GM03348 (cell line): ENCODE data around the gene SH3TC1.
A peak's percentile ranks its signal among the peaks of the same experiment; 100 is the strongest.

ENCODE experiments used
- DNase-seq: peaks from one replicate; pipeline ENCODE4 v3.0.0; 2012; ENCODE audit warnings: low spot score

The SH3TC1 gene

DNA sequence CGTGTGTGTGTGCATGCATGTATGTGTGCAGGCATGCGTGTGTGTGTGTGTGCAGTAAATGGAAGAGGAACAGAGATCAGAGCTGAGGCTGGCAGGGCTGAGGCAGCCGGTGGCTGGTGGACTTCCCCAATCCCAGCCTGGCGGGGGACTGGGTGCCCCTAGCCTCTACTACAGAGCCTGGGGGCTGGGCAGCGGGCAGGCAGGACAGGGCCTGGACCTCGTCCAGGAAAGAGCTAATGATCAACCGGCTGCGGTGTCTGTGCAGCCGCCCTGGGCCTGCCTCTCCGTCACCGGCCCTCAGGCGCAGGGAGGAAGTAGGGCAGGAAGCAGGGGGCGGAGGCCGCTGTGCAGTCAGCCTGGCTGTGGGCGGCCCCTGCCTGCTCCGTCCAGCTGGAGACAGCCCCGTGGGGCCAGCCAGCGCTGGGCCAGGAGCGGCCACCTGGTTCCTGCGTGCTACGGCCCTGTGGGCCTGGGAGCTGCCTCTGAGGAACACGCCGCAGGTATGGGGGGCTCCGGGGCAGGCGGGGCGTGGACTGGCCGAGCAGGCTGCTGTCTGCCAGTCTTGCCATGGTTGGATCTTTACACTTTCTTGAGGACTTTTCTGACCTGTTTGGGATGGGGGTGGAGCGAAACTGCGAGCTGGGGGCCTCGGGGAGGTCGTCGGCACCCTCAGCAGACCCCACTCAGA is at the start of gene SH3TC1:
TSS of gene SH3TC1 (plus strand) at position 385 of the 688 bp plus-strand sequence. CDS start 5,905 bp downstream, outside the sequence.
- peak; percentile 94 for DNase-seq

DNA sequence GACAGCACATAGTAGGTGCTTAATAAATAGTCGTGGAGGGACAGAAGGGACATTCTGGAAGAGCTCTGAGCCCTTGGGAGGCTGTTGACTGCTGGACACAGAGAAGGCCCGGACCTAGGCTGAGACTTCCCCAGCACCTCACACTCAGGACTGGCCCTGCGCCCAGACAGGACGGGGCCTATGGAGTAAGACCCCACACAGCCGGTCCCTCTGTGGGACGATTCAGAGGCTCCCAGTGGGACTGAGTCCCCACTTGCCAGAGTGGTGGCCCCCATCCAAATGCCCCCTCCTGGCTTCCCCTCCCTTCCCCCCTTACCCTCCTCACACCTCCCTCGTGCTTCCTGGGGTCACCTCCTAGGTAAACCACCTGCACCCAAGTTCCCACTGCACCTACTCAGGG is 49.4 kb upstream of the SH3TC1 start:
- DNase-seq, result no peak

DNA sequence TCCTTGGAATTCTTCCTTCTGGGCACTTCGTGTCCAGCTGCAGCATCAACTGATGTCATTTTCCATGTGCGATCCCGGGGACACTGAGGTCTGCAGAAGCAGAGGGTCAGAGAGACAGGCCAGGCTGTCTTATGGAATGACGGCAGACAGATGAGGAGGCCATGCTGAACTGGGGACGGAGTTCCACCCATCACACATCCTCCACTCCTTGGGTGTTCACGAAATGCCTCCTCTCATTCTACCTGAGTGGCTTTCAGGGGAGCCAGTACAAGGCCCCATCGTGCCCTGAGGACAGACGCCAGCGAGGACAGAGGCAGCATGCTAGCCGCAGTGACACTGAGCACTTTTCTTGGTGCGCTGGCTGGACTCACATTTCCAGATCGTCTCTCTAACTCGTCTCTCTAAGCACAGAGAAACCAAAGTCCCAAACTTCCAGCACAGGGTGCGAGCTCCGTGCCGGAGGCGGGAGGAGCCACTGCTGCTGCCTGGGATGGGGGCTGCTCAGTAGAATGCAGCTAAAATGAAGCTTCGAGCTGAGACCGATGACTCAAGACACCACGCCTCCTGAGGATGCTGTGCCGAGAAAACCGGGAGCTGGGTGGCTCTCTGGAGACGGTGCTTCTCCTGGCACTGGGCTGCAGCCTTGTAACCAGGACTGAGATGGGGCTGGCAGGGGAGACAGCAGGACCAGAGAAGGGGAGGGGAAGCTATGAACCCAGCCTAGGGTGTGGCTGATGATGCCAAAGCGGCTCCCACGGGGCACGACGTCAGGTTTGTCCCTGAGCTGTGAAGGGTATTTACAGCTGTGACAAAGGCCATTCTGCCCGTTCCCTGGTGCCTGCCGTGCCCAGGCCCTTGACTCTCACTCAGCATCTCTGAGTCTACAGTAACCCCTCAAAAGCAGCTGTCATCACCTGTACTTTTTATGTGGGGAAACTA is 48.7 kb upstream of the SH3TC1 start:
- DNase-seq, result no peak

DNA sequence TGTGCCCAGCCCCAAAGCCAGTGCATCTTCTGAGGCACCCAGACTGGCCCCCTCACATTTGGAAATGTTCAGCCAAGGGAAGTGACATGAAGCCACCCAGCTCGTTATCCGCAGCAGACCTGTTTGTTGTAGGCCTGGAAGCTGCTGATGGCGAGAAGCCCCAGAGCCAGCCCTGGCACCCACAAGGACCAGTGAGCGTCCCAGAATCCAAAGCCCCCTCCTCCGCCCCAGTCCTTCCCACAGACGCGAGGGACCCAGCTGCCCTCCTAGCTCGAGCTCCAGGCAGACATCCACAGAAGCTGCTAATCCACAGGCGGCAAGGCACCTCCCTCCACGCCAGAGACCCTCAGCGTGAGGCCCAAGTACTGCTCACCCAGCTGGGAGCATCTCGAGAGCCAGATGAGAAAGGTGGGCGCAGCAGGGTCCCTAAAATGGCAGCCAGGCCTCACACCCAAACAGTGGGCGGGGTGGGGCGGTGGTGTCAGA is 47.9 kb upstream of the SH3TC1 start:
- DNase-seq, result no peak

DNA sequence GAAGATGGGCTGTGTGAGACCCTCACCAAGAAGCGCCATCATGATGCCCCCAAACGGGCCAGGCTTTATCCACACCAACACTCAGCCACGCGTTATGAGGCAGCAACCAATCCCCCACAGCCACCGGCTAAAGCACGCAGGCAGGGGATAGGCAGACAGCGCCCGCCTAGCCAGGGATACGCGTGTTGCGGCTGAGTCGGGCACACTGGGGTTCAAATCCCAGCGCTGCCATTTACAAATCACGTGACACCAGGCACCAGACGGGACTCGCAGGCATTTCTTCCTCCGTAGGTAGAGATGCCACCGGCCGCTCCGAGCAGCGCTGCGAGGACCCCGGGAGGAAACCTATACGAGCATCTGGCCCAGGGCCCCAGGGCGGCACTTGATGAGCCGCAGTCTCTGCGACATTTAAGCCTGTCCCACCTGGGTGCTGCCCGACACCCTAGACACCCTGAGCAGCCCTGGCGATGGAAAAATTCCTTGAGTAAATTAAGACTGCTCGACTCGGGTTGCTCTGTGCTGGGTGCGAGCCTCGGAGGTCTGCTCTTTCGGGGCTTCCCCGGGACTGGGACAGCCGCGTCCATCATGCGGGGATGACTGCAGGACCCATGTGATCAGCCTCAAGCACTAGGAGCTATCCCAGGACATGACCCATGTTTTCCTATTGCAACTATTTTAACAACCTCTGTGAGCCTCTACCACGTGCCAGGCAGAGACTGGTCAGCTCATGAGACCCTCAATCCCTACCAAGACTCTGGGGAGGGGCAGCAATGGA is 46.8 kb upstream of the SH3TC1 start:
- no peak for DNase-seq

DNA sequence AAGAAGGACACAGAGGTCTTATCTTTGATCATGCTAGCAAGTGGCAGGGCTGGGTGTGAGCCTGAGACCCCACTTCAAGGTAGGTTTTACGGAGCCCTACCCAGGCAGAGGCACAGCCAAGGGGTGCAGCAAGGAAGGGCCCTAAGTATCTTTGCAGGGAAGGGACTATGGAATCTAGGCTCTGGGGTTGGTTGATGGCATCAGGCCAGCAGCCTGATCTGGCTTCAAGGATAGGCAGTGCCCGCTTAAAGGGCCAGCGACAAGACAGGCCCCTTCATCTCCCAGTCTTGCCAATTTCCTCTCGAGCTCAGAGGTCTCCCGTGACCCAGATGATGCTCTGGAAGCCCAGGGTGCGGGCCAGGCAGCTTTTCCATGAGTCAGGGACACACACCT is 46.2 kb upstream of the SH3TC1 start:
- no peak for DNase-seq

DNA sequence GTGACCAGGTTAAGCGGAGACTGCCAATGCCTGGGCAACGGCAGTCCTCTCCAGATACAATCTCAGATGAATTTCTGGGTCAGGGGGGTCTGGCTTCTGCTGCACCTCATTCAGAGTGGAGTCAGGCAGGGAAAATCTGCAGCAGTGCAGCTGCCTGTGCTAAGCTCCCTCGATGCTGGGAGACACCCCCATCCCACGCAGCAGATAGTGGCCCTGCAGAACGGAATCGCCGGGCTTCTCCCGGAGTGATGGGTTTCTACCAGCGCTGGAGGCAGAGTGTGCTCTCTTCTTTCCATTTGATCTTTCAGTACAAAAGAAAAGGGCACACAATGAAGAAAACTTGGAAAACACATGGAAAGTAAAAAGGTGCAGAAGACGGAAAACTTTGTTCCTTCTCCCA is 45.6 kb upstream of the SH3TC1 start:
- DNase-seq, result no peak

DNA sequence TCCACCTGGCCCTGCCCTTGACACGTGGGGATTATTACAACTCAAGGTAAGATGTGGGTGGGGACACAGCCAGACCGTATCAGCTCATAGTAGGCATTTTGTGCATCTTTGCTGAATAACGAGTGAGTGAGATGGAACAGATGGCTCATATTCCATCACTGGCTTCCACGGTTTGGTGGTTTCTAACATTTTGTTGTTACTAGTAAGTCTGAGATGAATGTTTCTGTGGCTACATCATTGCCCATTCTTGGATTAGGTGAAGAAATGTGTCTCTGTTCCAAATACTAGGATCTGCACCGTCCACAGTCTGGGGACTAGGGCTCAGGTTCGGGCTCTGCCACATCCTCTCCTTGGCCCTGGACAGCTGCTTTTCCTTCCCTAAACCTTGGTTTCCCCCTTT is 44.0 kb upstream of the SH3TC1 start:
- DNase-seq, result no peak

DNA sequence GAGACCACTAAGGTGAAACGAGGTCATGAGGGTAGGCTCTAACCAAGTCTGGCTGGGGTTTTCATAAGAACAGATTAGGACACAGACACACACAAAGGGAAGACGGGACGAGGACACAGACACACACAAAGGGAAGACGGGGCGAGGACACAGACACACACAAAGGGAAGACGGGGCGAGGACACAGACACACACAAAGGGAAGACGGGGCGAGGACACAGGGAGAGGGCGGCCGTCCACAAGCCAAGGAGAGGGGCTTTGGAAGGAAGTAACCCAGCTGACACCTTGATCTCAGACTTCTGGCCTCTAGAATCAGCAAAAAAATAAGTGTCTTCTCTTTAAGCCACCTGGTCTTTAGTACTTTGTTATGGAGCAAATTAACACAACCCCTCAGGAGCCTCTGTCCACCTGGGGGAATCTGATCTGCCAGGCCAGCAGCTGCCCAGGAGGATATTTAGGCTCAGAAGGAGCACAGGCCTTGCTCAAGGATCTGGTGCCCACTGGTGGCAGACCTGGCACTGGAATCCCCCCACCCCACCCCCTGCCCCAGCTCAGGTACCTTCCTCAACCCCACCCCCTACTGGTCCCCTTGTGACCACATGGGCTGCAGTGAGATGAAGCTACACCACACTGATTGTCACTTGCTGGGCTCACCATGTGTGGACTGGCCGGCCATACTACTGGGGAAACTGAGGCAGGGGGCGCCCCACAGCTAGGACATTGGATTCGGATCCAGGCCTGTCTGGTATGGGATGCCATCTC is 43.2 kb upstream of the SH3TC1 start:
- no peak for DNase-seq

DNA sequence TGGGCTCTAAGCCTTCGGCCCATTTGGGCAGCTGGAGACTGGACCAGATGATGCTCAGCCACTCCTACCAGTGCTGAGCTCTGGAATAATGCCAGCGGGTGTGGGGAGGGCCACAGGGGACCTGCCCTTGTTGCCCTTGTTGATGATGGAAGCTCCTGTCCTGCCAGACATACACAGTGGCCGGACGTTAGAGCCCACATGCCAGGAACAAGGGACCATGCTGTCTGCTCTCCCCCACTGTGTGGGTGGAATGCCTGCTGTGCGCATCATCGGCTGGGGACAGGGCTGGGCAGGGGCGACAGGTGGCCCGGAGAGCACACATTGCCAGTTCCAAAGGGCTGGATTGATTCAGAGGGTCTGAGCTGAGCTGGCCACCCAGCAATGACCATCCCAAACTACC is 42.5 kb upstream of the SH3TC1 start:
- no peak for DNase-seq

DNA sequence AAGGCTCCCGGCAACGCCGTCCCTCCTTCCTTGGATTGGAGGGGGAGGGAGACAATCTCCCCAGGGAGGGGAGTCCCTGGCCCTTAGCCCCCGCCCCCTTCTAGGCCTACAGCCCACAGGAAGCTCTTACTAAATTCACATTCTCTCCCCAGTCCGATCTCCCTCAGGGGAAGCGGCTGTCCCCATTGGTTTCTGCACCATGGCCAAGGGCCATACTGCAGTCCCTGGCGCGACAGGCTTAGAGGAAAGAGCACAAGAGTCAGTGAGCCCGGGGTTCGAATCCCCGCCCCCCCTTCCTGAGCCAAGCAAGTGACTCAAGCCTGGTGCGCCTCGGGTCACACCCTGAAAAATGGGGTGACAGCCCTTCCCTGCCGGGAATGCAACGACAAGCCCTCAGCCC is 41.6 kb upstream of the SH3TC1 start:
- no peak for DNase-seq

DNA sequence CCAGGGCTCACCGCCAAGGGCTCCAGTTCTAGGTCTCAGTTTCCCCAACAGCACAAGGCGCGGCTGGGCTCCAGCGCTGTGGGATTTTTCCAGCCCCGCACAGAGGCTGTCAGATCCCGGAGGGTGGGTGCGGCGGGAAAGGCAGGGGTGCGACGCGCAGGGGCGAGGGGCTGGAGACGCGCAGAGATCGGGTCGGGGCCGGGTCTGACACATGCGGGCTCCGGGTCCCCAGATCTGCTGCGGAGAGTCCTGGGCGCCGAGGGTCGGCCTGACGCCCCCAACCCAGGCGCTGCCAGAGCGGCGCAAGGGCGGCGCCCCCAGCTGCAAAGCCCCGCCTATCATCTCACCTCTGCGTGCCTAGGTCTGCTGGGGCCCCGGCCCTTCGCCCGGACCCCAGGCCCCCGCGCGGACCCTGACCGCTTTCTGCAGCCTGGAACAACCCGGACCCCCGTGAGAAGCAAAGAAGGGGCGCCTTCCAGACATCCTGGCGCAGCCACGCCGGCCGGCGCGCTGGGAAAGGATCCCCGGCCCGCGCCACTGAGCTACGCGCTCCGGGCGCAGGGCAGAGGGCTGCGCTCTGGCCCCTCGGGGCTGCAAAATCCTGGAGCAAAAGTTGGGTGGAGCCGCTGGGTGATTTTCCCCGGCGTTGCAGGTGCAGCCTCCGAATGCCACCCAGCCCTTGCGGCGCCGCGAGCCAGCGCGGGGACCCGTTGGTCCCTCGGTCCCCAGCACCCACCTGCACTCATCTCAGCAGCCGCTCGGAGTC is 41.0 kb upstream of the SH3TC1 start:
- DNase-seq, result peak; percentile 34

DNA sequence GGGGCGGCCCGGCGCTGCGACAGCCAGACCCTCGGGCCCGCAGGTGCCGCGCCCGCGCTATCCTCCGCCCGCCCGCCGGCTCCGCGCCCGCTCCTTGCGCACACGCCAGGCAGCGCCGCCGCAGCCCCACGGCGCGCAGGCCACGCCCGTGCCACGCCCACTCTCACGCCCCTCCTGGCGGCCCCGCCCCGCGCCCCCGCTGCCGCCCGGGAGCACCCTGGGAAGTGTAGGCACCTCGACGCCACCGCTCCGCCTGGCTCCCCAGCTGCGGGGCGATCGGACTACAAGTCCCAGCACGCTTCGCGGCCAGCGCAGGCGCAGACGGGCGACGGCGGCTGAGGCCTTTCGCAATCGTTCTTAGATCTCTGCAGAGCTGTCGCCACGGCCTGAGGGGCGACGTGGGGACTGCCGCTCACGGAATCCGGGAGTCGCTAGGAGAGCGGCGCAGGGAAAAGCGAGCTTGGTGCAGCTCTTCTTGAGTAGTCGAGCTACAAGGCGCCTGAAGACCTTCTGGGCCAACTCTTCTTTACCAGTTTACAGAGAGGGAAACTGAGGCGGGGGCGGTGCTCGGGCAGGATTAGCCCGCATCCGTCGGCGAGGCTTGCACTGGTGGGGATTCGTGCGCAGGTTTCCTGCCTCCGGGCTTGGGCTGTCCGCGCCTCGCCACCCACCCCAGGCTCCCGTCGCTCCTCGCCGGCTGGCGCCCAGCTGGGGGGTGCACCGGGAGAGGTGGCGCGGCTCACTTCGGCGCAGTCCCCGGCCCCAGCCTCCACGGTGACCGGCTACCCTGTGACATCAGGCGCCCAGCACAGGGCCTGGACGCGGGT is 40.2 kb upstream of the SH3TC1 start, which contains the start of gene ABLIM2:
TSS of gene ABLIM2 (minus strand) at position 104 of the 827 bp plus-strand sequence. CDS start 124 bp downstream, outside the sequence.
- DNase-seq, result peak; percentile 100

DNA sequence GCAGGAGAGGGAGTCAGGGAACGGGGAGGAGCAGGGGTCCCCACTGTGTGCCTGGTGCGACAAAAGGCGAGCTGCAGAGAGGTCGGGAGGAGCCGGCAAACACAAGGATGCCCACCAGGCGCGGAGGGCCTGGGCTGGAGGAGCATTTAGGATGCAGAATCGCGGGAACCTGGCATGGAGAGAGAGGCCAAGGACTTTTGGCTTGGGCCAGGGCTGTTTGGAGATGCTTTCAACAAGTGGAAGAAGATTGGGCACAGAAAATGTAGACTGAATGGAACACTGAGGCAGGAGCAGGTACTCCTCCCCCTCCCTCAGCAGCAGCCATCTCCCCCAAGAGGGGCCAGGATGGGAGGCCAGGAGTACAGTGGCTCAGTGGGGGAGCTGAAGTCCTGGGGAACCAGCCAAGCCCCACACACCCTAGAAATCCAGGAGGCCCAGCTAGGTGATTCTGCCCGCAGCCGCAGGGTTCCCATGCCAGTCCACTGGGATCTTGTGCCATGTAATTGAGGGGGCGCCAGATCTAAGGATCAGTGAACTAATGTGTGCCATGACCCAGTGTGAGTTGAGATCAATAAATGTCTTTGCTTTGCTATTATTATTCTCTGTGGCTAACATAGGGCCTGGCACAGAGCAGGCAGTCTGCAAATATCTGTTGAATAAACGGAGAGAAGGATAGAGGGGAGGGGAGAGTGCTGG is 39.4 kb upstream of the SH3TC1 start:
- peak; percentile 27 for DNase-seq

DNA sequence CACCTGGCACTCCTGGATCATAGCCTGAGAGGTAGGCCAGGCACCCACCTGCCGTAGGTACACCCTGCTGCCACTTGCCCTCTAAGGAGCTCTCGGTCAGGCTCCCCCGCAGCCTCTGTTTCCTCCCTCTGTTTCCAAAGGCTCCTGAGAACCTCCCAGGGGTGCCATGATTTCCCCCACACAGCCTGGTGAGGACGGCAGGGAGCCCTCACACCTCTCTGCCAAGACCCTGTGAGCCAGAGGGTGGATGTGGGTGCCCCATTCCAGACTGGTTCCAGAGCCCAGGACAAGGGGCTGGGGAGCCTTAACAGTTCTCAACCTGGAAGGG is 38.9 kb upstream of the SH3TC1 start:
- DNase-seq, result no peak

DNA sequence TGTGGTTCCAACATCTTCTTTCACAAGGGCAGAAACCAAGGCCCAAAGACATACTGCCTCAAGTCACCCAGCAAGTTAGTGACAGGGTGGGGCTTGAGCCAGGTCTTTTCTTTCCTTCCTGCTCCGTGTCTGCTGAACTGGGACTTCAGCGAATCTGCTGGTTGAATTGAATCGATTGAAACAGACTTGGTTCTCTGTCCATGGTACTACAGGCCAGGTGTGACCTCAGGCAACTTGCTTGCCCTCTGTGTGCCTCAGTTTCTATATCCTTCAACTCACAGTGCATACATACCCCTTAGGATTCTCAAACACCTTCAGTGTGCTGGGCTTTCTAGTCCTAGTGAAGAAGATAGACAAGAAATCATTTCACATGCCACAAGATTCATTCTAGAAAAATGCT is 38.5 kb upstream of the SH3TC1 start:
- DNase-seq, result no peak

DNA sequence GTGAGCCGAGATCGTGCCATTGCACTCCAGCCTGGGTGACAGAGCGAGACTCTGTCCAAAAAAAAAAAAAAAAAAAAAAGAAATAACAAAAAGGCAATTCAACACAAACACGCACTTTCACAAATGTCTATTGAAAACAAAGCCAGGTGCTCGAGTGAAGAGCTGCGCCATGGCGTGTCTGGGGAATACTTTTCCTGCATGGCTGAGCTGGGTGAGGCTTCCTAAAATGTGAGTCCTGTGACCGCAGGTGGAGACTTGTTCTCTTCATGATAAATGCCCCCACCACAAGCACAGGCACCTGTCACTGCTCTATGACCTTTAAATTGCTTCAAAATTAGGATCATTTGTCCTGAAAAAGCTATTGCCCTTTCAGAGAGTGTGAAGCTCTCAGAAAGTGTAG is 36.5 kb upstream of the SH3TC1 start:
- no peak for DNase-seq

DNA sequence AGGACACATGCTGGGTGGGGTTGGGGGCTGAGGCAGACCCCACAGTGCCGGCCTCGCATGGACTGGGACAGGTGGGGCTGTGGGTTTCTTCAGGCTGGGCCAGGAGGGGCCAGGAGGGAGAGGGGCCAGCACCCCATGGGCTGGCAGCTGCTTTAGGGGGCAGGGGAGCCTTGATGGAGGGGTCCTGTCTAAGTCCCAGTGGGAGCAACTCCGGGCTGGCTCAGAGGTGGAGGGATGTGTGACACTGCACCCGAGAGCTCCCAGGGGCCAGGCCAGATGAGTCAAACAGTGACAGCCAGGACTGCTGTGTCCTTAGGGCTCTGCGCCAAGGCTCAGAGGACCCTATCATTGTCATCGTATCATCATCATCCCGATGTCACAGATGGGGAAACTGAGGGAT is 36.1 kb upstream of the SH3TC1 start:
- DNase-seq, result no peak

DNA sequence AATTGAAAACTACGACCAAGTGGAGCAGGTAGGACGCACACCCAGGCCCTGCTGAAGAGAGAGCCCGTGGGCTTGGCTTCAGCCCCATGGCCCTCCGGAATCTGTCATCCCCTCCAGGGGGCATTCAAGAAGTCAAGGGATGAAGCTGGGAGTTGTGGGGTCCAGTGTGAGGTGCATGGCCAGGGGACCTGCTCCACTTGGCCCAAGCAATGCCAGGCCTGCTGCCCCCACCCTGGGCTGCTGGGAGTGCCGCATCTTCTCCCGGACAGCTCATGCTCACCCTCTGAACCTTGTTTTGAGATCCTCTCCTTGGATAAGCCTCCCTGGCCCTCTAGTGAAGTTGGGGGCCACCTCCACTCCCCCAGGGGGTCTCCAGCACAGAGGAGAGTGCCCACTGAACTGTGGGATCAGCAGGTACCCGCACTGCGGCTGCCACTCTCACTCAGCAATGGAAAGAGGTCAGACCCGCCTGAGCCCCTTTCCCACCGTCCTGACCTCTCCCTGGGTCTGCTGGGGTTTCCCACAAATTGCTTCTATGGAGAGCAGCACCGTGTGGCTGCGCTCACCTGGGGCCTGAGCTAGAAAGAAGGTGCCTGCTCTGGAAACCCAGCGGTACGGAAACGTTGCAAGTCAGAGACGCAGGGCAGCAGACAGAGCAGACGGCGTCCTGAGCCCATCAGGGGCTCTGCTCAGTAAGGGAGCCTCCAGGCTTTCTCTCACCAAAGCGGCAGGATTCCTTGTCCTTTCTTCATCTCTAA is 35.5 kb upstream of the SH3TC1 start:
- DNase-seq, result no peak
